Subcutaneous adipose tissue (tissue), 4 donors: Measurements from ENCODE around the gene SCGB3A1. TPM values are rescaled to one million over a fixed set of nuclear protein-coding genes. Genes with fewer than 3 reads are reported as not detected.

Experiments
- CTCF ChIP-seq: fragments of 450-650 bp; IDR thresholded peaks from one replicate; pipeline ENCODE4 v1.5.1; 2016; ENCODE audit warnings: low read depth, mild to moderate bottlenecking, control low read depth, antibody characterized with exemption, moderate library complexity
- total RNA-seq, 4 donors: library from RNA; depleted of rRNA; stranded (reverse); fragments of >200 nt; gene quantifications; one replicate each; pipeline ENCODE4 v1.1.0, GENCODE V29; 2016

SCGB3A1 gene
- total RNA-seq = not detected

- no peak for TF ChIP-seq CTCF
Observed at GRCh38 chr5:180591311-180591887, at the start of gene SCGB3A1. Gene SCGB3A1 (minus strand): TSS chr5:180591499. CDS start chr5:180591462, 37 bp downstream.

GRCh38 chr5:180640611-180640860 lies 49.2 kb upstream of the SCGB3A1 start:
- TF ChIP-seq CTCF = no peak

GRCh38 chr5:180639741-180640610 lies 48.7 kb upstream of the SCGB3A1 start:
- TF ChIP-seq CTCF = no peak

- TF ChIP-seq CTCF = no peak
Observed at GRCh38 chr5:180639287-180639686, 48.0 kb upstream of the SCGB3A1 start.

- TF ChIP-seq CTCF = no peak
Observed at GRCh38 chr5:180637962-180638680, 46.8 kb upstream of the SCGB3A1 start.

- TF ChIP-seq CTCF = no peak
Observed at GRCh38 chr5:180636403-180637075, 45.2 kb upstream of the SCGB3A1 start.

- TF ChIP-seq CTCF = no peak
Observed at GRCh38 chr5:180636016-180636402, 44.7 kb upstream of the SCGB3A1 start.
